Omental fat pad (tissue), 4 donors: ENCODE results near the gene SLC25A26. TPM values are rescaled to one million over a fixed set of nuclear protein-coding genes. Genes with fewer than 3 reads are reported as not detected.

ENCODE experiments used
- ATAC-seq: fragments of 150-250 bp; one replicate; pipeline ENCODE4 v1.9.1; 2016; ENCODE audit warnings: mild to moderate bottlenecking, moderate library complexity; ENCODE audit not compliant: low FRiP score
- DNase-seq: peaks from one replicate; pipeline ENCODE4 v3.0.0-alpha.2; 2019; ENCODE audit warnings: low spot score
- total RNA-seq, 4 donors: library from RNA; depleted of rRNA; stranded (reverse); fragments of >200 nt; gene quantifications; one replicate each; pipeline ENCODE4 v1.1.0, GENCODE V29; 2016
- TF ChIP-seq, protein P1 (sequence below), 3 donors: fragments of 450-650 bp; IDR thresholded peaks; one replicate each; pipeline ENCODE4 v1.5.1; 2016 to 2017; ENCODE audit warnings: antibody characterized with exemption in 3 of 3, mild to moderate bottlenecking in 3 of 3, moderate library complexity in 2 of 3

Gene SLC25A26
- total RNA-seq, 4 donors from 2014 or later = 19.2 to 26.4 (median 23.0) TPM

DNA sequence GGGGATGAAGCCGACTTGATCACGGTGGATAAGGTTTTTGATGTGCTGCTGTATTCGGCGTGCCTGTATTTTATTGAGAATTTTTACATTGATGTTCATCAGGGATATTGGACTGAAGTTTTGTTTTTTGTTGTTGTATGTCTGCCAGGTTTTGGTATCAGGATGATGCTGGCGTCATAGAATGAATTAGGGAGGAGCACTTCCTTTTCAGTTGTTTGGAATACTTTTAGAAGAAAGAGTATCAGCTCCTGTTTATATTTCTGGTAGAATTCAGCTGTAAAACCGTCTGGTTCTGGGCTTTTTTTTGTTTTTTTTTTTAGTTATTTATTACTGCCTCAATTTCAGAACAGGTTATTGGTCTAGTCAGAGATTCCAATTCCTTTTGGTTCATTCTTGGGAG is 93.7 kb downstream of the SLC25A26 start:
- ATAC-seq (no peak), DNase-seq (no peak)
- TF ChIP-seq, protein P1, sequence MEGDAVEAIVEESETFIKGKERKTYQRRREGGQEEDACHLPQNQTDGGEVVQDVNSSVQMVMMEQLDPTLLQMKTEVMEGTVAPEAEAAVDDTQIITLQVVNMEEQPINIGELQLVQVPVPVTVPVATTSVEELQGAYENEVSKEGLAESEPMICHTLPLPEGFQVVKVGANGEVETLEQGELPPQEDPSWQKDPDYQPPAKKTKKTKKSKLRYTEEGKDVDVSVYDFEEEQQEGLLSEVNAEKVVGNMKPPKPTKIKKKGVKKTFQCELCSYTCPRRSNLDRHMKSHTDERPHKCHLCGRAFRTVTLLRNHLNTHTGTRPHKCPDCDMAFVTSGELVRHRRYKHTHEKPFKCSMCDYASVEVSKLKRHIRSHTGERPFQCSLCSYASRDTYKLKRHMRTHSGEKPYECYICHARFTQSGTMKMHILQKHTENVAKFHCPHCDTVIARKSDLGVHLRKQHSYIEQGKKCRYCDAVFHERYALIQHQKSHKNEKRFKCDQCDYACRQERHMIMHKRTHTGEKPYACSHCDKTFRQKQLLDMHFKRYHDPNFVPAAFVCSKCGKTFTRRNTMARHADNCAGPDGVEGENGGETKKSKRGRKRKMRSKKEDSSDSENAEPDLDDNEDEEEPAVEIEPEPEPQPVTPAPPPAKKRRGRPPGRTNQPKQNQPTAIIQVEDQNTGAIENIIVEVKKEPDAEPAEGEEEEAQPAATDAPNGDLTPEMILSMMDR (IDR thresholded peaks at IDR 0.05) = no peak

DNA sequence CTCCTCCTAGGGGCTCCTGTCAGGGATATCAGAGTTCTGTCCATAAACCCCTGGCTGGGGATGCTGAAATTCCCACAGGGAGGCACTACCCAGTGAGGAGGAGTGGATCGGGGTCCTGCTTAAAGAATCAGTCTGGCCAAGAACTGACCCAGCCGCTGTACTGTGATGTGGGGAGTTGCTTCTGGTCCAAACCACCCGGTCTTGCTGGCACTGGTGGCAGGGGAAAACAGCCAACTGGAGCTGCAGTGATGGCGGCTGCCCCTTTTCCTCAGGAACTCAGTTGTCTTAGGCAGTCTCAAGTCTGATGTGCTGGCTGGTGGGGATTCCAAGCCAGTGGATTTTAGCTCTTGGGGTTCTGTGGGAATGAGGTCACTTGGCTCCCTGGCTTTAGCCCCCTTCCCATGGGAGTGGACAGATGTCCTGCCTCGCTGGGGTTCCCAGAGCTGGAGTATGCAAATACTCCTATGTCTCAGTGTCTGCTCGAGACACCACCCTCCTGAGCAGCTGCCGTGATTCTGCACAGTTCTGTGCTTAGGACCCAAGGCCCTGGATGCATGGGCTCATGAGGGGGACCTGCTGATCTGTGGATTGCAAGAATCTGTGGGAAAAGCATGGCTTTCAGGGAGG is 97.1 kb downstream of the SLC25A26 start:
- ATAC-seq = no peak
- TF ChIP-seq, protein P1 (IDR thresholded peaks at IDR 0.05) = no peak

DNA sequence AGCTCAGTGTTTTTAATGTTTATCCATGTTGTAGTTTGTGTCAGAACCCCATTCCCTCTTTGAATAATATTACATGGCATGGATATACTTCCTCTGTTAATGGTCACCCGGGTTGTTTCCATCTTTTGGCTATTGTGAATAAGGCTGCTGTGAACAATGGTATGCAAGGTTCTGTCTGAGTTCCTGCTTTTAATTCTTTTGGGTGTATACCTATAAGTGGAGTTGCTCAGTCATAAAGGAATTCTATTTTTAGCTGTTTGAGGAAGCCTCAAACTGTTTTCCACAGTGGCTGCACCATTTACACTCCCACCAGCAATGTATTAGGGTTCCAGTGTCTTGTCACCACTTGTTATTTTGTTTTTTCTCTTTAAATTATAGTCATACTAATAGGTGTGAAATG is 99.6 kb downstream of the SLC25A26 start:
- DNase-seq (no peak), ATAC-seq (no peak)
- TF ChIP-seq, protein P1 (IDR thresholded peaks at IDR 0.05) = no peak

More for the DNA sequence above, 97.1 kb downstream of the SLC25A26 start:
- DNase-seq = no peak

DNA sequence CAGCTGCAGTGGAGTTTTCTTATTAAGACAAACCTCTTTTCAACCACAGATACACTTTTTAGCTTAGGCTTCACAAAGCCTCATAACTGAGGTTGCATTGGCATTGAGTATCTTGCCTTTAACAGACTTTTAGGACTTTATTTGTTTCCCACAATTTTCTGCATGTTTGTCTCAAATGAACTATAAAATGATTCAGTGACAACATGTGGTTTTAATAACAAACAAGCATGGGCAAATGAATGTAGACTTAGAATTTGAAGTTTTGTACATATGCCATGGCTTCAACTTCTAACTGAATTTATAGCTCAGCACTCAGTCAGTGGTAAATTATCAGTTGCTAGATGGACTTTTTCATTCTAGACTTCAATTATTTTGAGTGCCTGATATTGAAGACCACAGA is 101.6 kb downstream of the SLC25A26 start:
- no peak for DNase-seq
- TF ChIP-seq, protein P1 (IDR thresholded peaks at IDR 0.05) = no peak

DNA sequence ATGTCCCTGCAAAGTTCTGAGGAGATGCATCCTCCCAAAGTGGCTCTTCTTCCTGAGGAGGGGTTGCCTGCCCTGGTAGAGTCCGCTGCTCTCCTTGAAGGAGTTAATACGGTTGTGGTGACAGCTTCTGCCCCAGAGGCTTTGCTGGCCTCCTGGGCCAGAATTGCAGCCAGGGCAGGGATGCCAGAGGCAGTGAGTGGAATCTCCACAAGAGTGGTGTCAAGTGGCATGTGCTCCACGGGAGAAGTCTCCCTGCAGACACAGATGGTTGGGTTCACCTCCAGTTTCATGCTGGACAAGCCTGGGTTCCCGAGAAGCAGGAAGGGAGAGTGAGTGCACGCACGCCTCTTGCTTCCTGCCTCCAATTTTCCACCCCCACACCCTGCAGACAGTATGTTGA is 105.5 kb downstream of the SLC25A26 start:
- TF ChIP-seq, protein P1 (IDR thresholded peaks at IDR 0.05) = no peak
- no peak for DNase-seq
- ATAC-seq = no peak

More for the DNA sequence above, 101.6 kb downstream of the SLC25A26 start:
- no peak for ATAC-seq

DNA sequence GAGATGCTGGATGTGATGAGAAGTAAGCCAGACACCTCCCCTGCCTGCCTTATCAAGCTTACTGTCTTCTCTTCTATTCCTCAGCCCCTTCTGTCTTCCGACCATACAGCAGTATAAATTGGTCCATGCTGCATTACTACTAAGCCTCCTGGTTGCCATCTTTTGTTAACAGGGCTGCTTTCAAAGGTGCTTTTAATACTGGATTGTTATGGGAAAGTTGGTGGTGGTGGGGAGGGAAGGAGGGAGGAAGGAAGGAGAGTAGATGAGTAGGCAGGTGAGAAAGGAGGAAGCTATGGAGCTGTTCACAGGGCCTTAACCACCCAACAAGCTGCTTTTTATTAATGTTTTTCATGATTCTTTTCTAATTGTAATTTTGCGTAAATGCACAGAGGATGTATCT is 114.9 kb downstream of the SLC25A26 start:
- ATAC-seq (no peak), DNase-seq (no peak)
- TF ChIP-seq, protein P1 (IDR thresholded peaks at IDR 0.05) = no peak

DNA sequence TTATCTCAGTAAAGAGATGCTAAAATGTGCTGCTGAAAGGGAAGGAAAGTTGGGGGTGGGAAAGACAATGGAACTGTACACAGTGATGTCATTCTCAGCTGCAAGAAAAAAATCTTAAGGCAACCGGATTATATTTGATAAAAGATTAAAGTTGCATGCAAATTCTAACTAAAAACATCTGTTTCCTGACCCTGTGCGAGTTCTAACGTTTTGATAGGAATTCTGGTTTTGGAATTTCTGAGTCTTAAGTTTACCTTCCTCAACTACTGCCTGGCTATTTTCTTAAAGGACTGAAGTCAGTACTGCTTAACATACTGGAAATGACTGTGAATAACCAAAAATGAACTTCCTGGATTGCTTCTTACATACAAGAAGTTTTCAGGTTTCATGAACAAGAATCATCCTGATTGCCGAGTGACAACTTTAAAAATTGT is 115.5 kb downstream of the SLC25A26 start:
- TF ChIP-seq, protein P1 (IDR thresholded peaks at IDR 0.05) = no peak
- no peak for DNase-seq
- no peak for ATAC-seq
